HL-60 (cell line): Measurements from ENCODE around the gene EID3.

Experiments used
- CTCF ChIP-seq: IDR thresholded peaks from one replicate; pipeline ENCODE4 v1.5.1; 2011; ENCODE audit warnings: low read length, control low read depth, inconsistent platforms; ENCODE audit not compliant: insufficient read depth
- POLR2AphosphoS5 ChIP-seq: IDR thresholded peaks from 2 replicates; pipeline ENCODE4 v1.6.1; 2012; ENCODE audit warnings: low read depth
- SPI1 ChIP-seq: IDR thresholded peaks from 2 replicates; pipeline ENCODE4 v1.6.1; 2012; ENCODE audit warnings: low read depth, mild to moderate bottlenecking, borderline replicate concordance
- TF ChIP-seq, protein P1 (sequence below): IDR thresholded peaks from 2 replicates; pipeline ENCODE4 v1.6.1; 2012; ENCODE audit warnings: low read depth; ENCODE audit not compliant: insufficient replicate concordance

DNA sequence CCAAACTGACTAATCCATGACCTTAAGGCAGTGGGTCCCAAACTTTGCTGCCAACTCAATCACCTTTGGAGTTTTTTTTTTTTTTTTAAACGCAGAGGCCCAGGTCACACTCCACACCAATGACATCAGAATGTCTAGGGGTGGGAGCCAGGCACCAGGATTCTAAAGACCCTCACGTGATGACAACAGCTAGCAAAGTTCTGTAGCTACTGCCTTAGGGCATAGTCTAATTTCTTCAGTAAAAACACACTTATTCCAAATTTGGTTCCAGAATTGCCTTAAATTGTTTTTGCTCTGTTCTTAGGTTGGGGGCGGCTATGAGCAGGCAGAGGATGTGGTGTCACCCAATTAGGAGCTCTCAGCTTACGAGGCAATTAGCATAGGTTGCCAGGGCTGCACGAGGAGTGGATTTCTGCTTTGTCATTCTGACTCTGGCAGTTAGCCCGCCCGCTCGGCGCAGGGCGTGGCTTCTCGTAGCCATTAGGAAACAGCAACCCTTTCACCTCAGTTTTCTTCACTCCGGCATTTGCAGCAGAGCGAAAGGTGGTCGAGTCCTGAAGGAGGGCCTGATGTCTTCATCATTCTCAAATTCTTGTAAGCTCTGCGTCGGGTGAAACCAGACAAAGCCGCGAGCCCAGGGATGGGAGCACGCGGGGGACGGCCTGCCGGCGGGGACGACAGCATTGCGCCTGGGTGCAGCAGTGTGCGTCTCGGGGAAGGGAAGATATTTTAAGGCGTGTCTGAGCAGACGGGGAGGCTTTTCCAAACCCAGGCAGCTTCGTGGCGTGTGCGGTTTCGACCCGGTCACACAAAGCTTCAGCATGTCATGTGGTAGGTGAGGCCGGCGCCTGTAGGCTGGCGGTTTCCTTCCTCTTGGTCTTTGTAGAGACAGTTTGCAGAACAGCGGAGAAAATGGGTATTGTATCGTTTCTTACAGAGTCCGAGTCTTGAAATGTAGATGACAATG, 16.7 kb upstream of the EID3 start:
- TF ChIP-seq CTCF (no peak), POLR2AphosphoS5 (peak; percentile 86), SPI1 (no peak)
- TF ChIP-seq, protein P1, sequence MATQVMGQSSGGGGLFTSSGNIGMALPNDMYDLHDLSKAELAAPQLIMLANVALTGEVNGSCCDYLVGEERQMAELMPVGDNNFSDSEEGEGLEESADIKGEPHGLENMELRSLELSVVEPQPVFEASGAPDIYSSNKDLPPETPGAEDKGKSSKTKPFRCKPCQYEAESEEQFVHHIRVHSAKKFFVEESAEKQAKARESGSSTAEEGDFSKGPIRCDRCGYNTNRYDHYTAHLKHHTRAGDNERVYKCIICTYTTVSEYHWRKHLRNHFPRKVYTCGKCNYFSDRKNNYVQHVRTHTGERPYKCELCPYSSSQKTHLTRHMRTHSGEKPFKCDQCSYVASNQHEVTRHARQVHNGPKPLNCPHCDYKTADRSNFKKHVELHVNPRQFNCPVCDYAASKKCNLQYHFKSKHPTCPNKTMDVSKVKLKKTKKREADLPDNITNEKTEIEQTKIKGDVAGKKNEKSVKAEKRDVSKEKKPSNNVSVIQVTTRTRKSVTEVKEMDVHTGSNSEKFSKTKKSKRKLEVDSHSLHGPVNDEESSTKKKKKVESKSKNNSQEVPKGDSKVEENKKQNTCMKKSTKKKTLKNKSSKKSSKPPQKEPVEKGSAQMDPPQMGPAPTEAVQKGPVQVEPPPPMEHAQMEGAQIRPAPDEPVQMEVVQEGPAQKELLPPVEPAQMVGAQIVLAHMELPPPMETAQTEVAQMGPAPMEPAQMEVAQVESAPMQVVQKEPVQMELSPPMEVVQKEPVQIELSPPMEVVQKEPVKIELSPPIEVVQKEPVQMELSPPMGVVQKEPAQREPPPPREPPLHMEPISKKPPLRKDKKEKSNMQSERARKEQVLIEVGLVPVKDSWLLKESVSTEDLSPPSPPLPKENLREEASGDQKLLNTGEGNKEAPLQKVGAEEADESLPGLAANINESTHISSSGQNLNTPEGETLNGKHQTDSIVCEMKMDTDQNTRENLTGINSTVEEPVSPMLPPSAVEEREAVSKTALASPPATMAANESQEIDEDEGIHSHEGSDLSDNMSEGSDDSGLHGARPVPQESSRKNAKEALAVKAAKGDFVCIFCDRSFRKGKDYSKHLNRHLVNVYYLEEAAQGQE = peak; percentile 62
